ENCODE results near the gene PLEKHG4B.
"Not testable (repeated sequence)": the region's sequence is repeated elsewhere in the genome, so short reads cannot be mapped to it uniquely, and the experiment has no call there.

PLEKHG4B gene

GRCh38 chr5:159448-160172 is 67.6 kb downstream of the PLEKHG4B start:
- no peak for DNase-seq
- no peak overlapping the region for H3K4me3 Mint-ChIP-seq
- H3K27me3 Mint-ChIP-seq, result peaks cover 21% of the 10 kb centered on the region
- H3K36me3 Mint-ChIP-seq (ENCODE audit: low read depth), result no peaks in the 10 kb centered on the region
- H3K27ac Mint-ChIP-seq, result no peak overlapping the region
- H3K4me1 Mint-ChIP-seq (ENCODE audit: low read depth), result no peaks in the 10 kb centered on the region
- no peaks in the 10 kb centered on the region for H3K9me3 Mint-ChIP-seq

DNA sequence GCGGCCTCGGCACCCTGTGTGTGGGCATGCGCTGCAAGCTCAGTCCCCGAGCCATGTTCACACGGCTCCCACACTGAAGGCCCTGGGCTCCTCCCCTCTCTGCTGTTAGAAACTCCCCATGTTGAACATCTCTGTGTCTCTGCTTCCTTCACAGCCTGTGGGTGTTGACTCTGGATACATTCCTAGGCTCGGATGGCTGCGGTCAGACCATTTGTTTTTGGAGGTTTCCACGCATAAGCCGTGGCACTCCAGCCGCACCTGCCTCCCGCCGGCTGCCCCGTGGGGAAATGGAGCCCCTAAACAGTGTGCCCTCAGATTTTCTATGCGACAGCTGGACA is 68.2 kb downstream of the PLEKHG4B start:
- Mint-ChIP-seq H3K27me3 (peaks cover 21% of the 10 kb centered on the region), H3K27ac (no peak overlapping the region), H3K4me3 (no peak overlapping the region), H3K9me3 (no peaks in the 10 kb centered on the region), H3K4me1 (ENCODE audit: low read depth) (no peaks in the 10 kb centered on the region), H3K36me3 (ENCODE audit: low read depth) (no peaks in the 10 kb centered on the region)
- DNase-seq, result no peak

DNA sequence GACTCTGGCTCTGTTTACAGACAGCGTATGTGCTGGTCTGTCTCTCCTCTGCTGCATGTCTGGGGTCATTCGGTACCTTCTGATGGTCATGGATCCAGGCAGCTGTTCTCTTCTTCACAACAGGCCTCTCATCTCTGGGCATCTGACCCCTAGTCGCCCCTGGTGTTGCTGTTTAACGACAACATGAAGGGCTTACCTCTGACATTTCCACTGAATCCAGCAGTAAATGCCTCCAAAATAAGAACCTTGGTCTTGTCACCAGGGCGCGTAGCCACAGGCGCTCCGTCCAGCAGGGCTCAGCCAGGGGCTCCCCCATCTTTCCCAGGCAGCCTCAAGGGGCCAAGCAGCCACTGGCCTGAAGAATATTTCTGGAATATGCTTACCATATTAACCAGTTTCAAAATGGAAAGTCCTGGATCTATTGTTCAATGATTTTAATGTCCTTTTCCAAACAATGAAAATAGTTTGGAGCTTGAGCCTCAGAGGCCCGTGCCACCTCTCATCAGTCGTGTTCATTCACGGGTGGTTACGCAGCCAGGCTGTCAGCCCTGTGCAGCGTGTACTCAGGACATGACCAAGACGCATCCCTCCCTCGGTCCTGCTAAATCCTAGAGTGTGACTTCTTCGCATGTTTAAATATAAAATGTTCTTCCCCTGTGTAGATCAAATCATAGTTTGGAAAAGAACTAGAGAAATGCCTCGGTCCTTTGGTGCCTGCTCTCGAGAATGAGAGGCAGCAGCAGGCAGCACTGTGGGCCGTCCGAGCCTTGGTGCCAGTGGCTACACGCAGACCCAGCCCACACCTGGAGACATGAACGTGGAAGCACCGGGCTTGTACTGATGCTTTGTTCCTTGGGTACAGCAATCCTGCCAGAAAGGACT is 69.2 kb downstream of the PLEKHG4B start:
- no peaks in the 10 kb centered on the region for H3K4me1 Mint-ChIP-seq (ENCODE audit: low read depth)
- no peaks in the 10 kb centered on the region for H3K36me3 Mint-ChIP-seq (ENCODE audit: low read depth)
- H3K27ac Mint-ChIP-seq, result no peak overlapping the region
- DNase-seq, result no peak
- no peaks in the 10 kb centered on the region for H3K9me3 Mint-ChIP-seq
- H3K4me3 Mint-ChIP-seq, result no peak overlapping the region
- peaks cover 21% of the 10 kb centered on the region for H3K27me3 Mint-ChIP-seq

DNA sequence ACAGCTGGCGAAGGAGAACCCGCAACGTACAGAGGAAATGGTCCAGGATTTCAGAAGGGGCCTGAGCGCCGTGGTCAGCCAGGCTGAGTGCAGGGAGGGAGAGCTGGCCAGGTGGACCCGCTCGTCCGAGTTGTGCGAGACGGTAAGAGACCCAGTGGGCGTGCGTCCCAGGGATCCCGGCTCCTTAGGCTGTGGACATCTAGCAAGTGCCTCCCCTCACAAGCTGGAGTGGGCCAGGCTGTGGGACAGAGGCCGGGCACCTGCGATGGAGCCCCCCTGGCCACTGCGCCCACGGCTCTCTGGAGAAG is 69.8 kb downstream of the PLEKHG4B start:
- Mint-ChIP-seq H3K36me3 (ENCODE audit: low read depth) (no peaks in the 10 kb centered on the region), H3K4me3 (no peak overlapping the region), H3K27ac (no peak overlapping the region), H3K9me3 (no peaks in the 10 kb centered on the region), H3K27me3 (peaks cover 21% of the 10 kb centered on the region), H3K4me1 (ENCODE audit: low read depth) (no peaks in the 10 kb centered on the region)
- DNase-seq, result no peak

DNA sequence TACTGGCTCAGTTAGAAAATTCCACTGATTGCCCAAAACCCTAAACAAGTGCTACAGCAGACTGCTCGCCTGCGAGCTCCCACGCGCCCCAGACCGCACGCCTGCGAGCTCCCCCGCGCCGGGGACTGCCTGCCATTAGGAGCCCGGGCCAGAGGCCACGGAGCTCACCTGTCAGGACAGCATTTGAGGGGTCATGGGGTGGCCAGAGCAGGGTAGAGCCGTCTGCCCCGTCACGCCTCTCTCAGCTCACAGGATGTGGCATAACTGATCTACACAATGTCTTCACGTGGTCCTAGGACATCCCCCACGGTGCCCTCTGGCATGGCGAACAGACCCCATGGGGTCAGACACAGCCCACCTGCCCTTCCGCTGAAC is 70.2 kb downstream of the PLEKHG4B start:
- Mint-ChIP-seq H3K4me3 (no peak overlapping the region), H3K9me3 (no peaks in the 10 kb centered on the region), H3K36me3 (ENCODE audit: low read depth) (no peaks in the 10 kb centered on the region)

DNA sequence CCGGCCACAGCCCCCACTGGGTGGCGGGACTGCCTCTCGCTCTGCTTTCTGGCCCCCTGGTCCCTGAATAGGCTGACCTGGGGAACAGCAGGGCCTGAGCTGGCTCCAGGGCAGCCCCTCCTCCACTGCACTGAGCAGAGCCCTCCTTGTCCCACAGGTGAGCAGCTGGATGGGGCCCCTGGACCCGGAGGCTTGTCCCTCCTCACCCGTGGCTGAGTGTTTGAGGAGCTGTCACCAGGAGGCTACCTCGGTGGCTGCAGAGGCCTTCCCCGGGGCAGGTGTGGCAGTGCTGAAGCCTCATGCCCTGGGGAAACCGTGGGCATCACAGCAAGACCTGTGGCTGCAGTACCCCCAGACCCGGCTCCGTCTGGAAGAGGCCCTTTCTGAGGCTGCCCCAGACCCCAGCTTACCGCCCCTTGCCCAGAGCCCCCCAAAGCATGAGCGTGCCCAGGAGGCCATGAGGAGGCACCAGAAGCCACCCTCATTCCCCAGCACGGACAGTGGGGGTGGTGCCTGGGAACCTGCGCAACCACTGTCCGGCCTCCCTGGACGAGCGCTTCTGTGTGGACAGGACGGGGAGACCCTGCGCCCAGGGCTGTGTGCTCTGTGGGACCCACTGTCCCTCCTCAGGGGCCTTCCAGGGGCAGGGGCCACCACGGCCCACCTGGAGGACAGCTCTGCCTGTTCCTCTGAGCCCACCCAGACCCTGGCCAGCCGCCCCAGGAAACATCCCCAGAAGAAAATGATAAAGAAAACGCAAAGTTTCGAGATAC is 70.8 kb downstream of the PLEKHG4B start:
- no peak for DNase-seq
- no peaks in the 10 kb centered on the region for H3K9me3 Mint-ChIP-seq
- H3K27me3 Mint-ChIP-seq, result peaks cover 21% of the 10 kb centered on the region
- no peaks in the 10 kb centered on the region for H3K36me3 Mint-ChIP-seq (ENCODE audit: low read depth)
- H3K4me1 Mint-ChIP-seq (ENCODE audit: low read depth), result no peaks in the 10 kb centered on the region
- no peak overlapping the region for H3K4me3 Mint-ChIP-seq
- H3K27ac Mint-ChIP-seq, result no peak overlapping the region

More for the DNA sequence above, 70.2 kb downstream of the PLEKHG4B start:
- Mint-ChIP-seq H3K27ac (no peak overlapping the region), H3K27me3 (peaks cover 21% of the 10 kb centered on the region), H3K4me1 (ENCODE audit: low read depth) (no peaks in the 10 kb centered on the region)
- DNase-seq, result no peak

- Mint-ChIP-seq H3K4me1 (ENCODE audit: low read depth) (no peaks in the 10 kb centered on the region), H3K27me3 (peaks cover 21% of the 10 kb centered on the region), H3K9me3 (no peaks in the 10 kb centered on the region), H3K27ac (no peak overlapping the region), H3K4me3 (no peak overlapping the region), H3K36me3 (ENCODE audit: low read depth) (no peaks in the 10 kb centered on the region)
- DNase-seq, result no peak
Measured at GRCh38 chr5:163338-163620, 71.3 kb downstream of the PLEKHG4B start.

GRCh38 chr5:163841-164240 is 71.9 kb downstream of the PLEKHG4B start:
- Mint-ChIP-seq H3K9me3 (no peaks in the 10 kb centered on the region), H3K27me3 (peaks cover 18% of the 10 kb centered on the region), H3K27ac (no peak overlapping the region), H3K36me3 (ENCODE audit: low read depth) (no peaks in the 10 kb centered on the region), H3K4me3 (no peak overlapping the region), H3K4me1 (ENCODE audit: low read depth) (no peaks in the 10 kb centered on the region)
- no peak for DNase-seq

GRCh38 chr5:164244-164643 is 72.3 kb downstream of the PLEKHG4B start:
- Mint-ChIP-seq H3K4me1 (ENCODE audit: low read depth) (no peaks in the 10 kb centered on the region), H3K9me3 (no peaks in the 10 kb centered on the region), H3K4me3 (no peak overlapping the region), H3K36me3 (ENCODE audit: low read depth) (no peaks in the 10 kb centered on the region), H3K27me3 (peaks cover 14% of the 10 kb centered on the region), H3K27ac (no peak overlapping the region)
- DNase-seq, result no peak

GRCh38 chr5:164783-165182 is 72.8 kb downstream of the PLEKHG4B start:
- not testable (repeated sequence) for DNase-seq; H3K36me3 Mint-ChIP-seq (ENCODE audit: low read depth); H3K27me3 Mint-ChIP-seq; H3K4me1 Mint-ChIP-seq (ENCODE audit: low read depth); H3K27ac Mint-ChIP-seq; H3K9me3 Mint-ChIP-seq; H3K4me3 Mint-ChIP-seq

GRCh38 chr5:166441-167372 is 74.7 kb downstream of the PLEKHG4B start:
- no peaks in the 10 kb centered on the region for H3K9me3 Mint-ChIP-seq
- H3K4me1 Mint-ChIP-seq (ENCODE audit: low read depth), result no peaks in the 10 kb centered on the region
- no peak for DNase-seq
- H3K27me3 Mint-ChIP-seq, result no peaks in the 10 kb centered on the region
- no peaks in the 10 kb centered on the region for H3K36me3 Mint-ChIP-seq (ENCODE audit: low read depth)
- no peak overlapping the region for H3K4me3 Mint-ChIP-seq
- no peak overlapping the region for H3K27ac Mint-ChIP-seq

DNA sequence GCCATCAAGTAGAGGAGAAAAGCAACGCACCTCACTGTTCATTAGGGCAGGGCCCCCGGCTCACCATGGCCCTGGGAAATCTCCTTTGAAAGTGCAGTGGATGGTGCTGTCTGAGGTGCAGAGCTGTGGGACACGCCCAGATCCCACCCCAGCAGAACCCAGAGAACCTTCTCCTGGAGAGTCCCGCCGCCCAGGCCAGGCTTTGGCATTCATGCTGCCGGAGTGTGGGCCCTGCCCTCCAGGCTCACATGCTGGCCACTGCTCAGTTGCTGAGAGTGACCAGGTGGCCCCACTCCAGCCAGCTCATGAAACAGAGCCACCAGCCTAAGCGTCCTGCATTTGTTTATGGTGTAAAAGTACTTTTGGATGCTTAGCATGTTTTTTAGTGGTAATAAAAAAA is 75.5 kb downstream of the PLEKHG4B start:
- H3K9me3 Mint-ChIP-seq, result no peaks in the 10 kb centered on the region
- no peaks in the 10 kb centered on the region for H3K27me3 Mint-ChIP-seq
- H3K4me1 Mint-ChIP-seq (ENCODE audit: low read depth), result no peaks in the 10 kb centered on the region
- no peaks in the 10 kb centered on the region for H3K36me3 Mint-ChIP-seq (ENCODE audit: low read depth)
- H3K4me3 Mint-ChIP-seq, result no peak overlapping the region
- no peak overlapping the region for H3K27ac Mint-ChIP-seq
- DNase-seq, result no peak

DNA sequence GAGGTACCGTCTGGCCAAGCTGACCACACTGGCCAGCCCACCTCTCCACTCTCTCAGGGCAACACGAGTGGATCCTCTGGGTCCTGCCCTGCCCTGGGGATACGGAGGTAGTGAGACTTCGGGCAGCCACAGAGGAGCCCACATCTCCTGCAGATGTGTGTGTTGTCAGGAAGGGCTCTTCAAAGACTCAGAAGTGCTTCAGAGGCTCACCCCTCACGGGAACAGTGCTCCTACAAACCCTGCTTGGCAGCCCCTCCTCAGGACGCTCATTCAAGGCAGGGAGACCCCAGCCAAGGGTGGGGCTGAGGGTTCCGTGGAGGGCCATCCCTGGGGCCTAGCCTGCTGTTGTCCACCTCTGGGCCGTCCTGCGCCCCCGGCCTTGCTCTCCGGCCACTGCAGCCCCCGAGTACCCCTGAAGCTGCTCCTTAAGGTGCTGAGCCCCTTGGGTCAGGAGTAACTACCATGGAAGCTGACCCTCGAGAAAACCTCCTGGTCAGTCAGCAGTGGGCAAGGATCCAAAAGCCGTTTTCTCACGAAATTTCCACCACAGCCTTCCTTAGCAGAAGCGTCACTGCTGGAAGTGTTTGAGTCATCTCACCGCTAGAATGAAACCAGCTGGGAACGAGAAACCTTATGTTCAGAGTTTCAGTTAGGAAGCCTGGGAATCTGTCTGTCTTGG is 76.2 kb downstream of the PLEKHG4B start:
- no peaks in the 10 kb centered on the region for H3K36me3 Mint-ChIP-seq (ENCODE audit: low read depth)
- H3K4me1 Mint-ChIP-seq (ENCODE audit: low read depth), result no peaks in the 10 kb centered on the region
- no peak for DNase-seq
- H3K27ac Mint-ChIP-seq, result no peak overlapping the region
- H3K4me3 Mint-ChIP-seq, result no peak overlapping the region
- no peaks in the 10 kb centered on the region for H3K27me3 Mint-ChIP-seq
- no peaks in the 10 kb centered on the region for H3K9me3 Mint-ChIP-seq
